Fibroblast of lung (primary cell): Measurements from ENCODE around the gene SYPL1. TPM values are rescaled to one million over a fixed set of nuclear protein-coding genes. Genes with fewer than 3 reads are reported as not detected.
A peak's percentile ranks its signal among the peaks of the same experiment; 100 is the strongest.
"Not testable (repeated sequence)": the region's sequence is repeated elsewhere in the genome, so short reads cannot be mapped to it uniquely, and the experiment has no call there.

Source experiments
- DNase-seq, 2 donors: peaks; one replicate each; pipeline versions ENCODE4 v3.0.0 to v3.0.0-alpha.2; 2010; ENCODE audit warnings: low read depth in 2 of 2
- H2AFZ ChIP-seq: 2 replicates; pipeline ENCODE4 v1.5.1; 2012; ENCODE audit warnings: low read length, control low read depth, inconsistent platforms
- H3K27ac ChIP-seq: 2 replicates; pipeline ENCODE4 v1.5.1; 2011; ENCODE audit warnings: low read length, control low read depth; ENCODE audit not compliant: insufficient read depth
- H3K27me3 ChIP-seq: 2 replicates; pipeline ENCODE4 v1.5.1; 2011; ENCODE audit warnings: mild to moderate bottlenecking, low read length; ENCODE audit not compliant: control insufficient read depth, insufficient read depth
- H3K36me3 ChIP-seq: 2 replicates; pipeline ENCODE4 v1.5.1; 2011; ENCODE audit warnings: low read length; ENCODE audit not compliant: control insufficient read depth, insufficient read depth
- H3K4me1 ChIP-seq: 2 replicates; pipeline ENCODE4 v1.5.1; 2011; ENCODE audit warnings: low read length; ENCODE audit not compliant: control insufficient read depth, insufficient read depth; ENCODE audit errors: extremely low read depth
- H3K4me2 ChIP-seq: 2 replicates; pipeline ENCODE4 v1.5.1; 2011; ENCODE audit warnings: low read length, control low read depth; ENCODE audit not compliant: insufficient read depth; ENCODE audit errors: extremely low read depth
- H3K4me3 ChIP-seq, 4 experiments: fragments of 200-600 bp in 1 of 4; sonication (generic) in 1 of 4; replicated peaks in 1 of 4; 2 replicates each; pipeline ENCODE4 v1.5.1; 2011 to 2016; ENCODE audit warnings: low read length in 4 of 4, low read depth in 3 of 4, mild to moderate bottlenecking in 3 of 4, control low read depth in 2 of 4, inconsistent platforms in 1 of 4, mixed read lengths in 1 of 4; ENCODE audit not compliant: insufficient read depth in 1 of 4; ENCODE audit errors: control extremely low read depth in 1 of 4
- H3K79me2 ChIP-seq: 2 replicates; pipeline ENCODE4 v1.5.1; 2012; ENCODE audit warnings: mild to moderate bottlenecking, low read length, inconsistent platforms; ENCODE audit not compliant: control insufficient read depth, insufficient read depth
- H3K9ac ChIP-seq: 2 replicates; pipeline ENCODE4 v1.5.1; 2011; ENCODE audit warnings: mild to moderate bottlenecking, low read length, control low read depth; ENCODE audit not compliant: insufficient read depth
- H3K9me3 ChIP-seq: 2 replicates; pipeline ENCODE4 v1.5.1; 2012; ENCODE audit warnings: low read depth, low read length; ENCODE audit not compliant: control insufficient read depth, insufficient read depth
- H4K20me1 ChIP-seq: 2 replicates; pipeline ENCODE4 v1.5.1; 2011; ENCODE audit warnings: low read length; ENCODE audit not compliant: control insufficient read depth, insufficient read depth; ENCODE audit errors: extremely low read depth
- CTCF ChIP-seq, 2 donors: IDR thresholded peaks in 1 of 2; conservative IDR thresholded peaks in 1 of 2; 1 replicate in 1 of 2; 2 replicates in 1 of 2; pipeline ENCODE4 v1.5.1; 2011 to 2012; ENCODE audit warnings: low read length in 2 of 2, control low read depth in 1 of 2, inconsistent platforms in 1 of 2, low read depth in 1 of 2, mild to moderate bottlenecking in 1 of 2
- EZH2 ChIP-seq: IDR thresholded peaks from 2 replicates; pipeline ENCODE4 v1.5.1; 2012; ENCODE audit warnings: low read length, control low read depth, mild to moderate bottlenecking; ENCODE audit errors: missing control alignments
- polyA plus RNA-seq, 2 donors: library from polyadenylated mRNA; depleted of rRNA in 1 of 2; stranded (reverse) in 1 of 2; unstranded in 1 of 2; fragments of >200 nt; gene quantifications; 2 replicates each; pipeline ENCODE4 v1.2.1, GENCODE V29; 2011 to 2012; ENCODE audit warnings: missing spikeins in 1 of 2
- total RNA-seq: library from RNA; depleted of rRNA; stranded (reverse); fragments of >200 nt; gene quantifications from 2 replicates; pipeline ENCODE4 v1.2.1, GENCODE V29; 2014

Gene SYPL1
- total and polyA plus RNA-seq, 2 donors (not counting 1 experiment from before 2014, with no cell fraction given) = 71.0 to 132 TPM

GRCh38 chr7:106138776-106139175, 26.7 kb upstream of the SYPL1 start:
- Histone ChIP-seq H3K79me2 (no peaks in the 10 kb centered on the region), H3K27me3 (peaks cover 30% of the 10 kb centered on the region), H3K9ac (no peak overlapping the region), H3K27ac (no peak overlapping the region), H3K4me3 (no peak overlapping the region), H4K20me1 (no peaks in the 10 kb centered on the region), H3K4me1 (no peaks in the 10 kb centered on the region), H3K36me3 (no peaks in the 10 kb centered on the region), H3K9me3 (no peaks in the 10 kb centered on the region), H3K4me2 (no peak overlapping the region), H2AFZ (no peak overlapping the region)
- DNase-seq = no peak
- no peak for TF ChIP-seq EZH2

- not testable (repeated sequence) for H3K27ac ChIP-seq, H4K20me1 ChIP-seq, H3K4me3 ChIP-seq, DNase-seq, H3K79me2 ChIP-seq, H3K4me2 ChIP-seq, H3K9me3 ChIP-seq, H3K4me1 ChIP-seq, H3K9ac ChIP-seq, H2AFZ ChIP-seq, H3K36me3 ChIP-seq
- peaks cover 28% of the 10 kb centered on the region for H3K27me3 ChIP-seq
These were observed 26.1 kb upstream of the SYPL1 start for GRCh38 chr7:106138181-106138580.

GRCh38 chr7:106134241-106134640, 22.1 kb upstream of the SYPL1 start:
- peaks cover 13% of the 10 kb centered on the region for H3K27me3 ChIP-seq
- TF ChIP-seq EZH2 (no peak), CTCF (conservative IDR thresholded peaks at IDR 0.05 in 1 of 2, IDR thresholded peaks at IDR 0.05 in 1 of 2; ENCODE audit: low read depth in 1 of 2, low read length in 2 of 2) (no peak)
- H3K9ac ChIP-seq = no peak overlapping the region
- DNase-seq = no peak
- no peaks in the 10 kb centered on the region for H3K4me1 ChIP-seq
- no peaks in the 10 kb centered on the region for H3K36me3 ChIP-seq
- H3K4me2 ChIP-seq = no peak overlapping the region
- no peak overlapping the region for H2AFZ ChIP-seq
- no peaks in the 10 kb centered on the region for H3K9me3 ChIP-seq
- H3K27ac ChIP-seq = no peak overlapping the region
- no peak overlapping the region for H3K4me3 ChIP-seq
- H4K20me1 ChIP-seq = no peaks in the 10 kb centered on the region
- H3K79me2 ChIP-seq = no peaks in the 10 kb centered on the region

- Histone ChIP-seq H3K4me3 (no peak overlapping the region), H3K4me2 (no peak overlapping the region), H4K20me1 (no peaks in the 10 kb centered on the region), H3K9ac (no peak overlapping the region), H3K27ac (no peak overlapping the region), H2AFZ (no peak overlapping the region), H3K4me1 (peaks cover 6% of the 10 kb centered on the region), H3K9me3 (no peaks in the 10 kb centered on the region), H3K79me2 (no peaks in the 10 kb centered on the region), H3K27me3 (no peaks in the 10 kb centered on the region), H3K36me3 (no peaks in the 10 kb centered on the region)
- peak in 1 of 2 donors; percentile 17 for DNase-seq
- TF ChIP-seq EZH2 (no peak), CTCF (conservative IDR thresholded peaks at IDR 0.05 in 1 of 2, IDR thresholded peaks at IDR 0.05 in 1 of 2; ENCODE audit: low read depth in 1 of 2, low read length in 2 of 2) (no peak)
These were observed 17.2 kb upstream of the SYPL1 start for GRCh38 chr7:106129291-106129690.
